GM19455 (cell line): Measurements from ENCODE around the gene CSF1R.

Experiments used
- ATAC-seq: cut with Tn5 transposase; IDR thresholded peaks from one replicate; pipeline ENCODE4 v1.9.1; 2021; ENCODE audit not compliant: unreplicated experiment

Gene CSF1R

DNA sequence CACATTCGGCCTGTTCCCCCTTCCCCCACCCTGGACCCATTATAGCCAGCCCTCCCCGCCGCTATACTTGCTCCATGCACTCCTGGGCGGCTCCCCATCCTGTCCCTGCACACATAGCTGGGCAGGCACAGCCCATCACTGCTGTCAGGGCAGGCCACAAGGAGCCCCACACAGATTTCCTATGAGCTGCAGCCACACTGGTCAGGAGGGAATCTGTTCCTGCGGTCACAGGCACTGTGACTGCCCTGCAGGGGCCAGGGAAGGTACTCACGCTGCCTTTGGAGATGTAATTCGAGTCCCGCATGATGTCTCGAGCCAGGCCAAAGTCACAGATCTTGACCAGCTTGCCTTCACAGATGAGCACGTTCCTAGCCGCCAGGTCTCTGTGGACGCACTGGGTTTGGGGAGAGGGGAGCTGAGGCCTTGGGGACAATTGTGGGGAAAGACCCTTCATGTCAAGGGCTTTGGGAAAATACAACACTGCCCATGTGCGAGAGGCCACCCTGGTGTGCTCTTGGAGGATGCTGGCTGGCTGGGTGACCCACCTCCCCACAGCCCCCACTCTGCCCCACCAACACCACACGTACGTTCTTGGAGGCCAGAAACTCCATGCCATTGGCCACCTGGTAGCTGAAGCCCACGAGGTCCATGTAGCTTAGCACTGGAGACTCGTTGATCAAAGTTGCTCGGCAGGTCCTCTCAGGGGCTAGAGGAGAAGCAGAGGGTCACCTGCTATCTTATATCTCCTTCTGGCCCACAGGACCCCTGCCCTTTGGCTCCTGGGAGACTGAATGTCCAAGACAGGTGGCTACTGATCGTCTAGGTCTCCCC, 34.5 kb upstream of the CSF1R start:
- no peak for ATAC-seq

DNA sequence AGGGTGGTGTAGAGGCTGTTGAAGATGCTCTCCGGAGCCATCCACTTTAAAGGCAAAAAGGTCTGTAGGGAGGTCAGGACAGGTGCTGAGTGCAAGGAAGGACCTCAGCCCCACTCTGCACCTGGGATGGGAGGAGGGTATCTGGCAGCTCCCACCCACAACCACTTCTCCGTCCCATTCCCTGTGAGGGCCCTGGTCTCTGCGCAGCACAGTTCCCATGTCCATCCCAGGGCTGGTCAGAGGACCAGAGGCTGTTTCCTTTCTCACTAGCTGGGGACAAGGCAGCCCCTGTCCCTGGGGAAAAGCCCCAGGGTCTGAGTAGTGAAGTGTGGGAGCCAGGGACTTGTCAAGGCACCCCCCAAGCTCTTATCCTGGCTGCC, 33.7 kb upstream of the CSF1R start:
- ATAC-seq: no peak

DNA sequence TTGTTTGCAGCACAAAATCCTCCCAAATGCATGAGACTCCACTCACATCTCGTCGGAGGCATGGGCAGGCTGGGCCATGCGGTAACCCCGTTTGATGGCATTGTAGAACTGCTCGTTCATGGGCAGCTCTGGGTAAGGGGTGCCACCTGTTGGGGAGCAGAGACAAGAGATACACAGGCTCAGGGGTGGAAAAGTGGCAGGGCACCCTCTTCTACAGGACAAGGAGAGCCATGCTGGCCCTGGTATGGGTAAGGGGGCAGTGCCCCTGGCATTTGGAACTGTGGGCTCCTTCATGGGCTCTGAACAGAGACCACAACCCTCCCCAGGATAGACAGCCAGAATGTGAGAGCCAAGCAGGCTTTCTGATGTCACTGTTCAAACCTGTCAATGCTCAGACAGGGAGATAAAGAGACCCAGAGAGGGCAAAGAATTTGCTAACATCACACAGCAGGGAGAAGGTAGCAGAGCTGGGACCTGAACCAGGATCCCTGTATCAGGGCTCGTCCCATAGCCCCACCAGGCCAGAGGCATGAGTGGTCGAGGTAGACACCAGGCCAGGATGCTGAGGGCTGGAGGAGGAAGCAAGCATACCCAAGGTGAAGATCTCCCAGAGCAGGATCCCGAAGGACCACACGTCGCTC, 33.2 kb upstream of the CSF1R start:
- no peak for ATAC-seq

DNA sequence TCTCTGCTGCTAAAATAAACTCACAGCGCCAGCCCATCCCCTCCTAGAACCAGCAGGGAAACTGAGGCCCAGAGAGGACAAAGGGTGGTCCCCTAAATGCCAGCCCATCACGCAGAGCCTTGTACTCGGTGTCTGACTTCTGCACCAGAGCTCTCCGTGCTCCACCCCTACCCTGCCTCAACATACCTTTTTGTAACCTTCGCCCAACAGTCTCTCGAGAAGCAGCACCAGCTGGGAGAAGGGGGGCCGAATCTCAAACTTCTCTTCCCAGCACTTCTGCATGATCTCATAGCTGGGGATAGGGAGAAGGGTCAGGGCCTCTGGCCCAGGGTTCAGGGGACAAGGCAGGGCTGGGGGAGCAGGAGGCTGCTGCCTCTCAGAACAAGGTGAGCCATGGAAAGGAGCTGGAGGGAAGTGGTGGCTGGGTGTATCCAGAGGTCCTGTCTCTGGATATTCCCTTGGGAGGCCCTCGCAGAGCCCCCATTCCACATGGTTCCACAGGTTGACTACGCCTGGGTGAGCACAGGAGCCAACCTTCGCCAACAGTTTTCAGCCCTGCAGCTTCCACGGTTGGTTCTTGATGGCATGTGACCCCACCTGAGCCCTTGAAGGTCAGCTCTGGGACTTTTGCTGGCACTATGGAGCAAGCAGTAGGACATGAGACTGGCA, 32.3 kb upstream of the CSF1R start:
- no peak for ATAC-seq

DNA sequence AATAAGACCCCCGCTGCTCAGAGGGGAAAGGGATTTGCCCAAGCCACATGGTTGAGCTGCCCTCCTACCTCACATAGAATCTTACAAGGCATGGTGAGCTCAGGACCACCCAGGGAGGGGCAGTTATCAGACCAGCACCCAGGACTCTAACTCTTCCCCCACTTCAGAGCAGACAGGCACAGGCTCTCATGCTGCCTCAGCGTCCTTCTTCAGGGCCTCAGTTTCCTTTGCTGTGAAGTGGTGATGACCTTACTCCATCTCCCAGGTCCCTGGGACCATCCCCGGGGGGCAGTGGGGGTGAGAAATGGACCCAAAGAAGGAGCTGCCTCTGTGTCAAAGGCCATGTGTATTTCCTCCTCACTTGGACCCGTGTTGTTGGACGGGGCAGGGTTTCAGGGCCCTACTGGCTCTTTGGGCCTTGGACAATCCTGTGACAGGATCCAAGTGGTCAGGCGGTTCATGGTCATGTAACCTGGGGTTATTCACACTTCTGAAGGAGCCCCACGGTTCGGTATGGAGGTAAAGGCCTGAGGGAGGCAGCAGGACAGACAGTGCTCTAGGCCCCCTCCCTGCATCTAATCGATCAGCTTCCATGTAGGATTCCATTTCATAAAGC, 31.7 kb upstream of the CSF1R start:
- ATAC-seq: no peak

DNA sequence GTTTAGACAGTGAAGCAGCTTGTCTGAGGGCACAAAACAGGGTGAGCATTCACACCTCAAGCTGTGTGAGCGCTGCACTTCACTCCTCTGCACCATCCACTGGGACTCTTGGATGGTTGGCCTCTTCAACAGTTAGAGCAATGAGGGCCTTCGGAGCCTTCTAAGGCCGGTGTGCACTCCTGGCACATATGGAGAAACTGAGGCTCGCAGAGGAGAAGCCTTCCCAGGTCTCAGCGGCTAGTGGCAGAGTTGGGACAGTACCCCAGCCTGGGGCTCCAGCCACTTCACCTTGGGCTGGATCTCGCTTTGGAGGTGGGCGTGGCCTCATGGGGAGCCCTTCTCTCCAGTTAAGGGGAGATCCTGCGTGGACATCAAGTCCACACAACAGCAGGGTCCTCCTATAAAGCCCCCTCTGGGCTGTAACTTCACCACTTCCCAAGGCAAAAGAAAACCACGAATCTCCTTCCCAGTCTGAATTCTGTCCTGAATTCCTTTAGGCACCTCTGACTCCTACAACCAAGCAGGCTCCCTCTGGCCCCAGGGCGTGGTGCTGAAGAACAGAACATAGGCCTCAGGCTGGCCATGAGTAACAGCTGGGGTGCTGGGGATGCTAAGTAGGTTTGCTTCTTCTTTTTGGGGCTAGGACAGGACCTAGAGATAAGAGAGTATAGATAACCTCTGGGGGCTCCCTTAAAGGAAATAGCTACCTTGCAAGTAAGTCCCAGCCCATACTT, 30.5 kb upstream of the CSF1R start:
- ATAC-seq: no peak

DNA sequence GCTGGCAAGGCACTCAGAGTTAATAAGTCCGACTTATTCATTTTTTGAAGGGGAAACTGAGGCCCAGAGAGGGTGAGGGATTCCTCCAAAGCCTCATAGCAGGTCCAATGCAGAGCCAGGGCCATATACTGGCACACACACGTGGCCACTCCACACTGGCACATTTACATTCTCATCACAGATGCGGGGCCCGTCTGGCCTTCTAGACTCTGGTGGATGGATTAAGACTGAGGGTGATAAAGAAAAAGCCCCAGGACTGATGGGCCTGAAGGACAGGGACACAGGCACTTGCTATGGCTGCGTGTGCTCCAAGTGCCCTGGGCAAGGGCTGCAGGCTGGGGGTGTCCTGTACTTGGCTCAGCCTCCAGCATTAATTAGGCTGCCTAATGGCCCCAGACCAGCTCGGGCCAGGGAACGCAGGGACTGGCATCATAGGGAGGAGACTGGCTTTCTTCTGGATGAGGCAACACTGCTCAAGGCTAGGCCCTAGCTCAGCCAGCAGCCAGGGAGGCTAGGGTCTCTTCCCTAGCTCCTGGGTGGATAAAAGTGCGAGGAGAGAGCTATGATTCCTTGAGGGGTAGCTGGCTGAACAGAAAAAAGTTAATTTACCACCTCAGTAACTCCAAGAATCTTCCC, 28.5 kb upstream of the CSF1R start:
- no peak for ATAC-seq

DNA sequence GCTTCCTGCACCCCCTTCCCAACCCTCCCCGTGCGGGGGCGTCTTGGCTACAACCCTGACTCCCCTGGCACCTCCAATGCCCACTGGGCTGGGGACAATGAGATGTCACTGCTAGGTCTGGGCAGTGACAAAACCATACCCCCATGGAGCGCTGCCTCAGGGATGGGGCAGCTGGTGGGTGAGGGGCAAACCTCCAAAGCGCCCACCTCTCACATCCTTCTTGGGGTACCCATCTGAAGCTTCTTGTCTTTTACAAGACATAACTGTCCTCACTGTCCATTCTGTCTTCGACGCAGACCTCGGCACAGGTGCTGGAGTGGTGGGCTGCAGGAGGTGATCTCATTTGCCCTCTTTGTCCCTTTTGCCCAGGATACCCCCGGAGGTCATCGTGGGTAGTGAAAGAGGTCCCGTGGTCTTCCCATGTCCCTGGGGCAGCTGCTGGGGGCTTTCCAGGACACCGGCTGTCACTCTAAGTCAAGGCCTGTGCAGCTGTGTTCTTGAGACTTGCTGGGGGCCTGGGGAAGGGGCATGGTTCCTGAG, 27.8 kb upstream of the CSF1R start:
- ATAC-seq: no peak

DNA sequence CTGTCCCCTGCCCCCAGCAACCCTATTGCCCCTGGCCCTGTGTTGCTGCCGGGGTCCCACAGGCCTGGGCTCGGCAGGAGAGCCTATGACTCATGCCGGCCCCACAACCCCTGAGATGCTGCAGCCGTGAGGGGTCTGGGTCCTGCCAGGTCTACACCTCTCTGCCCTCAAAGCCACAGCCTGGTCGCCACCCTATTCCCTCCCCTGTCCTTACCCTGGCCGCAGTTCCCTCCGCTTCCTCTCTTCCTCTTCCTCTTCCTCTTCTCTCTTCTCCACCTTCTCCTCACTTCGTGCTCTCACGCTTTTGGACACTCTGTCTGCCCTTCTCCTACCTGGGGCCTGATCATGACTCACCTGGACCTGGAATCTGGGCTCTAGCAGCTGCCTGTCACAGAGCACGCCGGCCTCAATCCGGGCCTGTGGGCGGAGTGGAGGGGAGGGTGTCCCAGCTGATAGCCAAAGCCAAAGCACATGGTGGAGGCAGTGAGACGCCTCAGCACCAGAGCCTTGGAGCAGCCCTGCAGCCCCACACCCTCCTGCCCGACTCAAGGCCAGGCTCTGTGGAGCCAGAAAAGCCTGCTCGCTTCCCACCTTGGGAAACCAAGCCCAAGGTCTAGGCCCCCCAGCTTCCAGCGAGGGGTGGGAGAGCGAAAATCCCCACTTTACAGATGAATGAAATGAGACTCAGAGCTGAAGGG, 26.8 kb upstream of the CSF1R start:
- ATAC-seq: no peak

DNA sequence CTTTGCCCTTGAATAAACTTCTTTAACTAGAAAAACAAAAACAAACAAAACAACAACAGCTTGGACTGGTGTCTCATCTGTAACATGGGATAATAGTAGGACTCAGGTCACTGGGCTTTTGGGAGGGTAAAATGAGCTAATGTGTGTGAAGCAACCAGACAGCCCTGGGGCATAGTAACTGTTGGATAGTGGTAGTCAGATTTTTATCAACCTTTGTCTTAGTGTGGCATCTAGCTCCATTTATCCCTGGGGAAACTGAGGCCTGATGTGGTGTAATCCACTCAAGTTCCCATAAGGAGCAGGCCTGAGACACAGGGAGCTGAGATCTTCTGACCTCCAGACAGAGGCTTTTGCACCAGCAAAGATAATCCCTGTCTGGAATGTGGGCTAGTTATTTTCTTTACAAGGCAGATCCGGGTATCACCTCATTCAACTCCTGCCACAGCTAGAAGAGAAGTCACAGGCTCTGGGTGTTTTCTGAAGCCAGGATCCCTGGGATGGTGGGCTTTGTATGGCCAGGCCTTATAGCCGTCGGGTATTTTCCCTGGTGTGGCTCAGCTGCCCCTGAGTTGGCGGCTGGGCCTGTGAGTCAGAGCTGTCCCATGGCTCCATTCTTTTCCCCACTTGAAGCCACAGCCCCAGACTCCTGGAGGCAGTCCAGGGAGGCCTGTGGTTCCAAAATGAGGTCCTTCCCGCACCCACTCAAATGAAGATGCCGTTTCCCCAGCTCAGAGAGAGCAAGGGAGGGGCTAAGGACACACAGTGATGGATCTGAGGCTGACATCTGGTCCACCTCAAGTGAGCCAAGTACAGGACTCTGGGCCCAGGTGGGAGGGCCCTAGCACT, 26.1 kb upstream of the CSF1R start:
- no peak for ATAC-seq

DNA sequence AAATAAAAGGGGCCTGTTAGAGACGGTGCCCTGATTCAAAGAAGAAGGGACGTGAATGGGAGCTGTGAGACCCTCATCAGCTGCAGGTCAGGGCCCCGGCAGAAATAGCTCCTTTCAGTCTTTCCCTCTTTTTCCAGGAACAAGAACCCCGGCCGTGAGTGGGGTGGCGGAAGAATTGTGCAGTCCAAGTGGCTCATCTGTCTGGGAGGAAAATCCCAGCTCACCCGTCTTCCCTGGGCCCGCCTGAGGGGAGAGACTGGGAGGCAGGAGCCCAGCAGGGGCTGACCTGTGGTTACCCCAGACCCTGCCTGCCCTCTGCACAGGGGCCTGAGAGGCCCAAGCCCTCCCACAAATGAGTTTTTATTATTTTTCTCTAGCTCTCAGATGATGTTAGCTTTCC, 24.8 kb upstream of the CSF1R start:
- ATAC-seq: no peak

DNA sequence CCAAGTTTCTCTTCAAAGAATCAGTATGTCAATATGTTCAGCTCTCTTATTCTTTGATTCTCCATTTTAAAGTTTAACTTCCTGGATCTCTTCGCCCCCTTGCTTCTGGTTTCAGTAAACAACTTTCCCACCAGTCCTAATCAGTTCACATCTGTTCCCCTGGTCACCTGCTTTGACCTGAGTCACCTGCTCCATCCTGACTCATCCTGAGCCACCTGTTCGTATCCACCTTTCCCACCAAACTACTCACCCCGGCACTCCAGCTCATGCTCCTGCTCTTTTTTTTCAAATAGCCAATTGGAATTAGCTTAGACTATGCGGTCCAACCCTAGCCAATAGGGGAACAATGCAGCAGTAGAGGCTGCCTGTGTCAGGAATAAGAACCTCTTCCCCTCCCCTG, 23.6 kb upstream of the CSF1R start:
- no peak for ATAC-seq

DNA sequence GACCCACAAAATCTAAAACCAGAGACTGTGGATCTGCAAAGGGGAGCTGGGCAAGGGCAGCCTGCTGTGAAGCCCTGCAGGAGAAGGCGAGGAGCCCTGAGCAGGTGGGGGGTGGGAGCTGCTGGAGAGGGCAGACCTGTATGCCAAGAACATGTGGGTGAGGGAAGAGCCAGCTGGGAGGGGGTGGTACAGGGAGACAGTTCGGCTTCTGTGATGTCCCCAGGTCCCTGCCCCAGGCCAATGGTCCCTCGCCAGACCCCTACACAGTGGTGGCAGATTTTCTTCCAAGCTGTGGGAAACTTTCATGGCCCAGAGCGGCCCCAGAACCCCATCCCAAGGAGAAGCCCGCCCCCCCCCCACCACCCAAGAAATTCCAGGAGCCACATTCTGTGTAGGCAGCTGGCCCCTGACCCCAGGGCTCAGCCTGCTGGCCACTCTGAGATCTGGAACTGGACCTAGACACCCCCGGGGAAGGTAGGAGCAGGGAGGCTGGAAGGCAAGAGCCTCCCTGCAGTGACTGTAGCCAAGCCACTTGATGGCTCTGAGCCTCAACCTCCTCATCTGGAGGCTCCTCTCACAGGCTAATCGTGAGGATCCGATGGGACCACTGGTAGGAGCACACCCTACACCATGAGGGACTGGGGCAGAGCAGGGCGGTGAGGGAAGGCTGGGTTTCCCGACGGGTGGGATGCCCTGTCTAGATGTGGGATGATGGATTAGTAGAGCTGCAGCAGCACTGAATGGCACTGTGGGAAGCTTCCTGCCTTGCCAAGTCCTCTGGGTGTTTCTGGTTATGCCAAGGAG, 22.6 kb upstream of the CSF1R start:
- ATAC-seq: no peak

DNA sequence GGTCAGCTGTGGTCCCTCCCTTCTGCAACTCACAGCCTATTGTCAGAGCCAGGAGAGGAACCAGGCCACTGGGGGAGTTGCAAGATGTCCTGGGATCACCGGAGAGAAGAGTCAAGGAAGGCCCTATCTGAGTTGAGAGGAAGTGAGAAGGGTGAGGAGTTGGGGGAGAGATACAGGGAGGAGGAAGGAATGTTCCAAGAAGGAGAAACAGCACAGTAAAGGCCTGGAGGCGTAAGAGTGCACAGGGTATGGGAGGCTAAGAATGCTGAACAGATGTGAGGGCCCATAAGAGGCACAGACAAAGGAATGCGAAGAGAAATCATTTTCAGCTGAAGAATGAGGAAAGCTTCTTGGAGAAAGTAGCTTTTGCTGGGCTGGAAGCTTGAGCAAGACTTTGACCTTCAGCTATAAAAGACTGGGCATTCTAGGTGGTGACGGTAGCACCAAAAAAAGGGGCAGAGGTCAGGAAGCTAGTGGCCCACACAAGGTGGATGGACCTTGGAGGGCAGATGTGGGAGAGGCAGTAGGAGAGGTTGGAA, 21.6 kb upstream of the CSF1R start:
- no peak for ATAC-seq

DNA sequence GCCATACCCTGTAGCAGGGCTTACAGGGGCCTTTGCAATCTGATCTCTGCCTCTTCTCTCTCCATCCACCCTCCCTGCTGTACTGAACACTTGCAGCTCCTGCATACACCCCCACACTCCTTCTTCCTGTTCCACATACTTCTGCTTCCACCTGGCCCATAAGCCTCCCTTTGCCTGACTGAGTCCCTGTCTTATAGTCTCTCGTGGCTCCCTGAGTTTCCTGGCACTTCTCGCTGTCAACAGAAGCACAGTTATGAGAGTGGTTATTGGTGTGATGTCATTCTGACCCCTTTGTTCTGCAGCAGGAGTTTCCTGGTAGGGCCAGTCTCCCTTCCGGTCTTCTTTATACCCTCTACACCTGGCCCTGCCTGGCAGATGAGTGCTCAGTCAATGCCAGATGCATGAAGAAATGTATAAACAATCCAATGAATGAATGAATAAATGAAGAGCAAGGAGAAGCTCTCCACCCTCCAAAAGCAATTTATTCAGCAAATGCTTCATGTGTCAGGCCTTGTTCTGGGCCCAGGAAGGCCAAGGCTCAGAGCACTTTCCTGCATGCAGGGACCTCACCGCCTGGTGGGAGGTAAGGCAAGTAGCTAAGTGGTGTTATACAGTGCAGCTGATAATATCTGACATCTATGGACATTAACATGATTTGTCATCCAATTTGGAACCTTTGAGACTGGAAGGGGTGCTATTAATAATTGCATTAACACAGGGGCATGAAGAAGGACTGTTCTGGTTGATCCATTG, 20.5 kb upstream of the CSF1R start:
- ATAC-seq: no peak

DNA sequence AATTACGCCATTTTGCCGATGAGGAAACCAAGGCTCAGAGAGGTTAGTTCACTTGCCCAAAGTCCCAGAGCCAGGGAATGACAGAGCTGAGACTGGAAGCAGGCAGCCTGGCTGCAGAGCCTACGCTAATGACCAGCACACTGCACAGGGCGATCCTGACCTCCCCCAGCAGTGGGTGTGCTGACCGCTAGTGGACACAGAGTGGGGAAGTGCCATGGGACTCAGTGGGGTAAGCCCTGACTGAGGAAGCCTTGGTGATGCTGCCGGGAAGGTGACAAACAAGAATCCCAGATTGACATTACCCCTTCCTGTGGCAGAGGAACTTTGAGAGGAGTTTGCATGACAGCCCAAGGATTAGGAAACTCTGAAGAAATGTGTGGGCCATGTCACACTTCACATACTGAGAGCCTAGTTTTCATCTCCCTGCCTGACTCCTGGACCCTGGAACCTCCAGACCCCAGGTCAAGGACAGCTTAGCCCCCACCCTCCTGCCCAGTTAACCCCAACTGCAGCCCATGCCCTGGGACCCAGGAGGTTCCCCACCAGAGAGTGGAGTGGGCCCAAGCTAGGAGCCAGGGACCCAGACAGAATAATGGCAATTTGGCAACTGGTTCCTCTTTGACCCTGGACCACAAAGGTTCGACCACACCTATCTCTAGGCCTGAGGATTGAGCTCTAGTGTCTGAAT, 19.7 kb upstream of the CSF1R start:
- no peak for ATAC-seq

DNA sequence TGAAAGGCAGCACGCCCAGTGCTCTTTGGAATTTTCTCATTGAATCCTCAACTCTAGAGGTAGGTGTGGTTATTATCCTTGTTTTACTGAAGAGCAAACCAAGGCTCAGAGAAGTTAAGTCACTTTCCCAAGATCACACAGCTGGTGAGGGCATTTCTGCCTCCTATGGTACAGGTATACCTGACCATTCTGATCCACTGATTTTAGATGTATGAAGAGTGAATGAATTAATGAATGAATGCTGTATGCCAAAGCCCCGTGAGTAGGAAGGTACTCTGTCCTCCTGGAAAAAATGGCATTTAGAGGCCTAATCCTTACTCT, 18.2 kb upstream of the CSF1R start:
- ATAC-seq: no peak
